Upper lobe of left lung (tissue), 6 donors: ENCODE results near the gene HDAC6. TPM values are rescaled to one million over a fixed set of nuclear protein-coding genes. Genes with fewer than 3 reads are reported as not detected.

Experiments used
- ATAC-seq, 2 donors: fragments of 200-7000 bp; cut with Tn5 transposase; one replicate each; pipeline ENCODE4 v1.9.1; 2022; ENCODE audit warnings: mild to moderate bottlenecking in 2 of 2, moderate library complexity in 2 of 2; ENCODE audit not compliant: low FRiP score in 2 of 2
- DNase-seq, 2 donors: peaks; one replicate each; pipeline ENCODE4 v3.0.0-alpha.2; 2019 to 2020
- H3K27ac ChIP-seq, 4 donors: fragments of 200-600 bp; sonication (generic); one replicate each; pipeline ENCODE4 v1.5.1; 2016 to 2019
- H3K27me3 ChIP-seq, 4 donors: fragments of 200-600 bp; sonication (generic); one replicate each; pipeline ENCODE4 v1.5.1; 2017 to 2019
- H3K36me3 ChIP-seq, 4 donors: fragments of 200-600 bp; sonication (generic); one replicate each; pipeline ENCODE4 v1.5.1; 2016 to 2019
- H3K4me1 ChIP-seq, 4 donors: fragments of 200-600 bp; sonication (generic); one replicate each; pipeline ENCODE4 v1.5.1; 2018 to 2019
- H3K4me3 ChIP-seq, 4 donors: fragments of 200-600 bp; sonication (generic); one replicate each; pipeline ENCODE4 v1.5.1; 2017 to 2019; ENCODE audit warnings: mild to moderate bottlenecking in 2 of 4, moderate library complexity in 1 of 4
- H3K9me3 ChIP-seq, 4 donors: fragments of 200-600 bp; sonication (generic); one replicate each; pipeline ENCODE4 v1.5.1; 2018 to 2019
- EP300 ChIP-seq, 4 donors: sonication (generic); formaldehyde crosslinking; IDR thresholded peaks; one replicate each; pipeline ENCODE4 v1.5.1; 2017; ENCODE audit warnings: antibody characterized with exemption in 4 of 4, control low read depth in 2 of 4
- POLR2A ChIP-seq, 4 donors: fragments of 450-650 bp; IDR thresholded peaks; one replicate each; pipeline ENCODE4 v1.5.1; 2016 to 2017; ENCODE audit warnings: antibody characterized with exemption in 4 of 4, mild to moderate bottlenecking in 2 of 4
- POLR2AphosphoS5 ChIP-seq, 2 donors: sonication (generic); formaldehyde crosslinking; IDR thresholded peaks; one replicate each; pipeline ENCODE4 v1.5.1; 2017; ENCODE audit warnings: antibody characterized with exemption in 2 of 2
- WGBS, 2 donors: methylation state at CpG; one replicate each; pipeline ENCODE4 v1.1.5; 2017 to 2018; 5-methylcytosine and 5-hydroxymethylcytosine counted together
- total RNA-seq, 6 donors: library from RNA; depleted of rRNA in 4 of 6; stranded (reverse); fragments of >200 nt in 4 of 6; gene quantifications; one replicate each; pipeline versions ENCODE4 v1.1.0 to v1.2.1, GENCODE V29; 2016 to 2021
- TF ChIP-seq, protein P1 (sequence below), 6 experiments: fragments of 450-650 bp in 4 of 6; fragments of 200-600 bp in 2 of 6; sonication (generic) in 2 of 6; IDR thresholded peaks; one replicate each; pipeline ENCODE4 v1.5.1; 2016 to 2019; ENCODE audit warnings: antibody characterized with exemption in 6 of 6
- donor health status: DM: no; HTN: no; CAD: no; lungs with moderate emphysema.
- donor health status: DM: no; HTN: yes; CAD: no; lungs with severe emphysema.

Gene HDAC6
- total RNA-seq, 6 donors from 2014 or later, result 59.1 to 171 (median 86.0) TPM

DNA sequence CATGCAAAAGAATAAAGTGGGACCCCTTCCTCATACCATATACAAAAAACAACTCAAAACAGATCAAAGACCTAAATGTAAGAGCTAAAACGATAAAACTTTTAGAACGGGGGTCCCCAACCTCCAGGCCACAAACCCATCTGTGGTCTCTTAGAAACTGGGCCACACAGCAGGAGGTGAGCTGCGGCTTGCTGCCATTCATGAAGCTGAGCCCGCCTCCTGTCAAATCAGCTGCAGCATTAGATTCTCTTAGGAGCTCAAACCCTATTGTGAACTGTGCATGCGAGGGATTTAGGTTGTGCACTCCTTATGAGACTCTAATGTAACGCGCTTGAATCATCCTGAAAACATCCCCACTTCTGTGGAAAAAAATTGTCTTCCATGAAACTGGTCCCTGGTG, 22.5 kb upstream of the HDAC6 start:
- ATAC-seq (no peak), DNase-seq (no peak)
- TF ChIP-seq POLR2A (IDR thresholded peaks at IDR 0.05), result no peak
- TF ChIP-seq EP300 (IDR thresholded peaks at IDR 0.05), result no peak
- TF ChIP-seq, protein P1, sequence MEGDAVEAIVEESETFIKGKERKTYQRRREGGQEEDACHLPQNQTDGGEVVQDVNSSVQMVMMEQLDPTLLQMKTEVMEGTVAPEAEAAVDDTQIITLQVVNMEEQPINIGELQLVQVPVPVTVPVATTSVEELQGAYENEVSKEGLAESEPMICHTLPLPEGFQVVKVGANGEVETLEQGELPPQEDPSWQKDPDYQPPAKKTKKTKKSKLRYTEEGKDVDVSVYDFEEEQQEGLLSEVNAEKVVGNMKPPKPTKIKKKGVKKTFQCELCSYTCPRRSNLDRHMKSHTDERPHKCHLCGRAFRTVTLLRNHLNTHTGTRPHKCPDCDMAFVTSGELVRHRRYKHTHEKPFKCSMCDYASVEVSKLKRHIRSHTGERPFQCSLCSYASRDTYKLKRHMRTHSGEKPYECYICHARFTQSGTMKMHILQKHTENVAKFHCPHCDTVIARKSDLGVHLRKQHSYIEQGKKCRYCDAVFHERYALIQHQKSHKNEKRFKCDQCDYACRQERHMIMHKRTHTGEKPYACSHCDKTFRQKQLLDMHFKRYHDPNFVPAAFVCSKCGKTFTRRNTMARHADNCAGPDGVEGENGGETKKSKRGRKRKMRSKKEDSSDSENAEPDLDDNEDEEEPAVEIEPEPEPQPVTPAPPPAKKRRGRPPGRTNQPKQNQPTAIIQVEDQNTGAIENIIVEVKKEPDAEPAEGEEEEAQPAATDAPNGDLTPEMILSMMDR (IDR thresholded peaks at IDR 0.05), result no peak
- no peak for TF ChIP-seq POLR2AphosphoS5 (IDR thresholded peaks at IDR 0.05)
- Histone ChIP-seq H3K27ac (no peak overlapping the region), H3K36me3 (no peaks in the 10 kb centered on the region), H3K4me1 (no peaks in the 10 kb centered on the region), H3K4me3 (no peak overlapping the region), H3K9me3 (no peaks in the 10 kb centered on the region), H3K27me3 (no peaks in the 10 kb centered on the region)
- WGBS, 2 donors, result 76 to 90% methylated on average over 3 to 7 of the region's 7 CpGs

- no peak overlapping the region for H3K27ac ChIP-seq
- H3K36me3 ChIP-seq, result no peaks in the 10 kb centered on the region
- H3K4me1 ChIP-seq, result no peaks in the 10 kb centered on the region
- no peak for TF ChIP-seq POLR2AphosphoS5 (IDR thresholded peaks at IDR 0.05)
- TF ChIP-seq EP300 (IDR thresholded peaks at IDR 0.05), result no peak
- TF ChIP-seq, protein P1 (IDR thresholded peaks at IDR 0.05), result no peak
- no peak for TF ChIP-seq POLR2A (IDR thresholded peaks at IDR 0.05)
- no peaks in the 10 kb centered on the region for H3K27me3 ChIP-seq
- DNase-seq (no peak), ATAC-seq (no peak)
- no peak overlapping the region for H3K4me3 ChIP-seq
- WGBS, 2 donors, result 92 to 94% methylated on average over 6 of the region's 6 CpGs
- no peaks in the 10 kb centered on the region for H3K9me3 ChIP-seq
These were observed 20.2 kb upstream of the HDAC6 start for GRCh38 chrX:48781705-48782104.

DNA sequence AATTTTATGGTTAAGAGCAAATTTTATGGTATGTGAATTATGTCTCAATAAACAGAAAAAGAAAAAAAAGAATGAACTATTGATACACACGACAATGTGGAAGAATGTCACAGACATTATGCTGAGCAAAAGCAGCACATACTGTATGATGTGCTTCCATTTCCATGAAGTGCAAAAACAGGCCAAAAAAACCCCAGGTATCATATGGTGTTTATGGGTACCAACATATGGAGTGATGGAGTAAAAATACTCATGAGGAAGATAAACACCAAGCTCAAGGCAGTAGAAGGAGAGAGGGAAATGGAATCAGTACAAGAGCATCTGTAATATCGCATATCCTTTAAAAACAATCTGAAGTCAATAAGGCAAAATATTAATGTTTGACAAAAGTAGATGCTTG, 19.7 kb upstream of the HDAC6 start:
- TF ChIP-seq POLR2A (IDR thresholded peaks at IDR 0.05) (no peak), EP300 (IDR thresholded peaks at IDR 0.05) (no peak), POLR2AphosphoS5 (IDR thresholded peaks at IDR 0.05) (no peak)
- TF ChIP-seq, protein P1 (IDR thresholded peaks at IDR 0.05), result no peak
- WGBS, 2 donors, result 64 to 72% methylated on average over 2 of the region's 2 CpGs
- H3K27me3 ChIP-seq, result no peaks in the 10 kb centered on the region
- no peak for DNase-seq
- H3K27ac ChIP-seq, result no peak overlapping the region
- H3K4me3 ChIP-seq, result no peak overlapping the region
- ATAC-seq, result no peak
- no peaks in the 10 kb centered on the region for H3K4me1 ChIP-seq
- no peaks in the 10 kb centered on the region for H3K9me3 ChIP-seq
- H3K36me3 ChIP-seq, result no peaks in the 10 kb centered on the region

DNA sequence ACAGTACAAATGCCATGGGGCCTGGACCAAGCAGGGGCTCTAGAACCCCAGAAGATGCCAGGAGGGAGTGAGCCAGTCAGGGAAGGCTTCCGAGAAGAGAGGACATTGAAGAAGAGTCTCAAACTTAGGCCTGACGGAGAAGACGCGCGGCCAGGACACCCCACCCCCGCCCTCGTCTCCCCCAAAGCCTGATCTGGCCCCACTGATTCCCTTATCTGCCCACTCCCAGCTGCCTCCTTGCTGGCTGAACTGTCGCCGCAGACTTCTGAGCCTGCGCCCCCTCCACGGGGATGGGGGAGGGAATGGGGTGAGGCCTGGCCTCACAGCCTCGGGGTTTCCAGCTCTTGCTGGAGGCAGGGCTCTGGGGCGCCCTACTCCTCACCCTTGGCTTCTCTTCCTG, 19.1 kb upstream of the HDAC6 start:
- Histone ChIP-seq H3K4me1 (no peaks in the 10 kb centered on the region), H3K4me3 (no peak overlapping the region), H3K27me3 (no peaks in the 10 kb centered on the region), H3K36me3 (no peaks in the 10 kb centered on the region), H3K27ac (no peak overlapping the region), H3K9me3 (no peaks in the 10 kb centered on the region)
- TF ChIP-seq EP300 (IDR thresholded peaks at IDR 0.05) (no peak), POLR2AphosphoS5 (IDR thresholded peaks at IDR 0.05) (no peak), POLR2A (IDR thresholded peaks at IDR 0.05) (no peak)
- TF ChIP-seq, protein P1 (IDR thresholded peaks at IDR 0.05), result no peak
- no peak for ATAC-seq
- no peak for DNase-seq
- 73 to 100% methylated on average over 4 to 8 of the region's 13 CpGs for WGBS, 2 donors

DNA sequence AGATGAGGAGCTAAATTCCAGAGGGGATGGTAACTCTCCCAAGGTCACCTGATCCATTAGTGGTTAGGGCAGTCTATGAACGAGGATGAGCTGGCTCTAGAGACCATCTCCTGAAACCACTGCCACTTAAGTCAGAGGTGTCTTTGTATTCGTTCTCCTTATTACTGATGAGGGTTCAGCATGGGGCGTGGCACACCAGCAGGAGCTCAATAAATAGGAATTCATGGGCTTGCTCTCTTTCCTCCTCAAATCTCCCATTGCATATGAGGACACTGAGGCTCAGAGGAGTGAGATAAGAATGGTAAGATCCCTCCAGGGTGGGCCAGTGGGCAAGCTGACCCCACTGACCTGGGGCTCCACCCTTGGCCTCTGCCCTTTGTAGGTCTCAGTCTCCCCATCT, 17.1 kb upstream of the HDAC6 start:
- no peaks in the 10 kb centered on the region for H3K9me3 ChIP-seq
- H3K27ac ChIP-seq, result no peak overlapping the region
- TF ChIP-seq EP300 (IDR thresholded peaks at IDR 0.05), result no peak
- TF ChIP-seq, protein P1 (IDR thresholded peaks at IDR 0.05), result no peak
- TF ChIP-seq POLR2A (IDR thresholded peaks at IDR 0.05), result no peak
- no peak for TF ChIP-seq POLR2AphosphoS5 (IDR thresholded peaks at IDR 0.05)
- H3K4me1 ChIP-seq, result no peaks in the 10 kb centered on the region
- H3K27me3 ChIP-seq, result no peaks in the 10 kb centered on the region
- ATAC-seq (no peak), DNase-seq (no peak)
- WGBS, 2 donors, result 54% methylated on average over 3 of the region's 3 CpGs; no CpG with 5 or more reads in 1 of the 2 donors
- H3K36me3 ChIP-seq, result no peaks in the 10 kb centered on the region
- H3K4me3 ChIP-seq, result no peak overlapping the region
